ENCODE measurements around the gene NOSTRIN.

DNA sequence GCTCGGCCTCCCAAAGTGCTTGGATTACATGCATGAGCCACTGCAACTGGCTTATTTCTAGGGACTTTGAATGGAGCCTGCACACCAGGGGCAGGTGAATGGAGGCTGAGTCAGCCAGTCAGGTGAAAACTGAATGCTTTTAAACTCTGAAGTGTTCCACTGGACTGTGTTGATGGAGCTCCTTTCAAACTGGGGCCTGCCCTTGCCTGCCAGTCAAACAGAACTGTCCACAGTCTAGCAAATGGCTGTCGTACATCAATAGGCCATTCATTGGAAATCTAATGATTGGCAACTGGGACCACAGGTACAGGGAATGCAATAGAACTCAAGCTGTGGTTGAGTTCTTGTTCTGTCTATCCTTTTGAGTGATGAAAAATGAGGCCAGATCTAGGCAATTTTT, 966 bp upstream of the NOSTRIN start:
- TF ChIP-seq, protein P1, sequence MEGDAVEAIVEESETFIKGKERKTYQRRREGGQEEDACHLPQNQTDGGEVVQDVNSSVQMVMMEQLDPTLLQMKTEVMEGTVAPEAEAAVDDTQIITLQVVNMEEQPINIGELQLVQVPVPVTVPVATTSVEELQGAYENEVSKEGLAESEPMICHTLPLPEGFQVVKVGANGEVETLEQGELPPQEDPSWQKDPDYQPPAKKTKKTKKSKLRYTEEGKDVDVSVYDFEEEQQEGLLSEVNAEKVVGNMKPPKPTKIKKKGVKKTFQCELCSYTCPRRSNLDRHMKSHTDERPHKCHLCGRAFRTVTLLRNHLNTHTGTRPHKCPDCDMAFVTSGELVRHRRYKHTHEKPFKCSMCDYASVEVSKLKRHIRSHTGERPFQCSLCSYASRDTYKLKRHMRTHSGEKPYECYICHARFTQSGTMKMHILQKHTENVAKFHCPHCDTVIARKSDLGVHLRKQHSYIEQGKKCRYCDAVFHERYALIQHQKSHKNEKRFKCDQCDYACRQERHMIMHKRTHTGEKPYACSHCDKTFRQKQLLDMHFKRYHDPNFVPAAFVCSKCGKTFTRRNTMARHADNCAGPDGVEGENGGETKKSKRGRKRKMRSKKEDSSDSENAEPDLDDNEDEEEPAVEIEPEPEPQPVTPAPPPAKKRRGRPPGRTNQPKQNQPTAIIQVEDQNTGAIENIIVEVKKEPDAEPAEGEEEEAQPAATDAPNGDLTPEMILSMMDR (IDR thresholded peaks at IDR 0.05) = no peak
- no peak for TF ChIP-seq POLR2A (IDR thresholded peaks at IDR 0.05)

Data from ovary (tissue), 3 donors.